ENCODE measurements around the gene SLC9A5.

The SLC9A5 gene

GRCh38 chr16:67256701-67257230, 8.0 kb downstream of the SLC9A5 start:
- no peak for DNase-seq (ENCODE audit: low spot score)

GRCh38 chr16:67257486-67258160, 8.8 kb downstream of the SLC9A5 start:
- no peak for DNase-seq (ENCODE audit: low spot score)

- DNase-seq (ENCODE audit: low spot score), result no peak
Measured at GRCh38 chr16:67258161-67258835, 9.5 kb downstream of the SLC9A5 start.

GRCh38 chr16:67259705-67260104, 10.9 kb downstream of the SLC9A5 start:
- no peak for DNase-seq (ENCODE audit: low spot score)

GRCh38 chr16:67260426-67261063, 11.8 kb downstream of the SLC9A5 start:
- DNase-seq (ENCODE audit: low spot score), result peak; percentile 42

- DNase-seq (ENCODE audit: low spot score), result no peak
Measured at GRCh38 chr16:67263201-67263600, 14.4 kb downstream of the SLC9A5 start.

GRCh38 chr16:67264277-67264676, 15.5 kb downstream of the SLC9A5 start:
- no peak for DNase-seq (ENCODE audit: low spot score)

GRCh38 chr16:67264866-67265265, 16.1 kb downstream of the SLC9A5 start:
- no peak for DNase-seq (ENCODE audit: low spot score)

GRCh38 chr16:67265834-67266233, 17.1 kb downstream of the SLC9A5 start:
- DNase-seq (ENCODE audit: low spot score), result no peak

- DNase-seq (ENCODE audit: low spot score), result no peak
Measured at GRCh38 chr16:67268136-67268579, 19.4 kb downstream of the SLC9A5 start.

- no peak for DNase-seq (ENCODE audit: low spot score)
Measured at GRCh38 chr16:67269766-67270165, 21.0 kb downstream of the SLC9A5 start.

- no peak for DNase-seq (ENCODE audit: low spot score)
Measured at GRCh38 chr16:67270931-67271338, 22.2 kb downstream of the SLC9A5 start.

GRCh38 chr16:67271446-67271845, 22.7 kb downstream of the SLC9A5 start:
- DNase-seq (ENCODE audit: low spot score), result no peak

GRCh38 chr16:67275321-67275720, 26.5 kb downstream of the SLC9A5 start:
- no peak for DNase-seq (ENCODE audit: low spot score)

GRCh38 chr16:67277294-67277998, 28.7 kb downstream of the SLC9A5 start:
- no peak for DNase-seq (ENCODE audit: low spot score)

- DNase-seq (ENCODE audit: low spot score), result no peak
Measured at GRCh38 chr16:67277999-67278772, 29.4 kb downstream of the SLC9A5 start.

- DNase-seq (ENCODE audit: low spot score), result peak; percentile 14
Measured at GRCh38 chr16:67278773-67279295, 30.1 kb downstream of the SLC9A5 start.

GRCh38 chr16:67279296-67280089, 30.7 kb downstream of the SLC9A5 start, which contains the start of gene PLEKHG4:
Gene PLEKHG4, plus strand, starts transcription at chr16:67279532. Its CDS starts 513 bp downstream, at chr16:67280045.
- DNase-seq (ENCODE audit: low spot score), result peak; percentile 28

GRCh38 chr16:67280090-67281015, 31.6 kb downstream of the SLC9A5 start:
- DNase-seq (ENCODE audit: low spot score), result no peak
